GM19099 (cell line): ENCODE measurements around the gene MAN1B1.

Source experiments
- POLR2A ChIP-seq: IDR thresholded peaks from 3 replicates; pipeline ENCODE4 v1.6.1; 2011; ENCODE audit warnings: low read depth; ENCODE audit not compliant: insufficient read length; ENCODE audit errors: extremely low read depth

MAN1B1 gene

DNA sequence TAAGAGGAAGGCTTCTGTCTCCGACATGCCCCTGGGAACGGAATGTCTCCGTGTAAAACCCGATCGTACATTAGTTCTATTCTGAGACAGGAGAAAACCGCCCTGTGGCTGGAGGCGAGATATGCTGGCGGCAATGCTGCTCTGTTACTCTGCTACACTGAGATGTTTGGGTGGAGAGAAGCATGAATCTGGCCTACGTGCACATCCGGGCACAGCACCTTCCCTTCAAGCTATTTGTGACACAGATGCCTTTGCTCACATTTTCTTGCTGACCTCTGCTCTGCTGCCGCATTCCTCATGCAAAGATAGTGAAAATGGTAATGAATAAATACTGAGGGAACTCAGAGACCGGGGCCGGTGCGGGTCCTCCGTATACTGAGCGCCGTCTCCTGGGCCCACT is 29.9 kb downstream of the MAN1B1 start:
- no peak for TF ChIP-seq POLR2A

DNA sequence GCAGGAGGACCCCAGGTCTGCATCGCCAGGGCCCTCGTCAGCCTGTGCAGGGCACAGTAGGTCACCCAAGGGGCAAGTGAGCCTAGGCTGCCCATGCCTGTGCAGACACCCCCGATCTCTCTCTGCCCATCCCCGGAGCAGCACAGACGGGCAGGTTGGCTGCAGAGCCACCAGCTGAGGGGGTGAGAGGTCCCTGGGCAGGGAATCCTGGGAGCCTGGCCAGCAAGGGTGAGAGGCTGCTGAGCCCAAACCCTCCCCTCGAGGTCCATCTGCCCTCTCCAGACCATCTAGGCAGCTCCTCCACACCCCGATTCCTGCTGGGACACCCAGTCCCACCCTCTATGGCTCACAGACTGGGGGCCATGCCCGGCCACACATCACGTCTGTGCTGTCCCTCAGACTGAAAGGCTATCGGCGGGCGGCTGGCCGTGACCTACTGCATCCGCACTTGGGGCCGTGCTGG is 30.5 kb downstream of the MAN1B1 start:
- TF ChIP-seq POLR2A: no peak

DNA sequence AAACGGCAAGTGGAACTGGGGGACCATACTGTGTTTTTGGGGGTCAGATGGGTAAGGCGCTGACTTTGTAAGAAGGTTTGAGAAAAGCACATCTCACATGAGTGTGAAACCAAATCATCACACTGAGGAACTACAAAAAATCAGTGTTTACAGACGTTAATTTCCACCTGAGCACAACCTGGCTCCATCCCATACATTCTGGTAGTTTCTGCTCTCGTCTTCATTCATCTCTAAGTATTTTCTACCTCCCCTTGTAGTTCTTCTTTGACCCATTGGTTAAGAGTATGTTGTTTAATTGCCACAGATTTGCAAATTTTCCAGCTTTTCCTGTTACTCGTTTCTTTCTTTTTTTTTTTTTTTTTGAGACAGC is 36.7 kb downstream of the MAN1B1 start:
- TF ChIP-seq POLR2A: no peak

DNA sequence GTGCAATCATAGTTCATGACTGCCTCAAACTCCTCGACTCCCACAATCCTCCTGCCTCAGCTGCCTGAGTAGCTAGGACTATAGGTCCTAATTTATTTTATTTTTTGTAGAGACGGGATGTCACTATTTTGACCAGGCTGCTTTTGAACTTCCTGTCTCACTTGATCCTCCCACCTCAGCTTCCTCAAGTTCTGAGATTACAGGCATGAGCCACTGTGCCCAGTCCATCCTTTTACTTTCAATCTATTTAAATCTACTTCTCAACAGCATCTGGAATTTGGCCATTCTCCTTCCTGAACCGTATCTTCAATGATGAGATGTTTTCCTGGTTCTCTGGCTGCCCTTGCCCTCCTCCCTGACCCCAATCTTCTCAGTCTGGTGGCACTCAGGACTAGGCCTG is 40.0 kb downstream of the MAN1B1 start:
- TF ChIP-seq POLR2A: no peak

DNA sequence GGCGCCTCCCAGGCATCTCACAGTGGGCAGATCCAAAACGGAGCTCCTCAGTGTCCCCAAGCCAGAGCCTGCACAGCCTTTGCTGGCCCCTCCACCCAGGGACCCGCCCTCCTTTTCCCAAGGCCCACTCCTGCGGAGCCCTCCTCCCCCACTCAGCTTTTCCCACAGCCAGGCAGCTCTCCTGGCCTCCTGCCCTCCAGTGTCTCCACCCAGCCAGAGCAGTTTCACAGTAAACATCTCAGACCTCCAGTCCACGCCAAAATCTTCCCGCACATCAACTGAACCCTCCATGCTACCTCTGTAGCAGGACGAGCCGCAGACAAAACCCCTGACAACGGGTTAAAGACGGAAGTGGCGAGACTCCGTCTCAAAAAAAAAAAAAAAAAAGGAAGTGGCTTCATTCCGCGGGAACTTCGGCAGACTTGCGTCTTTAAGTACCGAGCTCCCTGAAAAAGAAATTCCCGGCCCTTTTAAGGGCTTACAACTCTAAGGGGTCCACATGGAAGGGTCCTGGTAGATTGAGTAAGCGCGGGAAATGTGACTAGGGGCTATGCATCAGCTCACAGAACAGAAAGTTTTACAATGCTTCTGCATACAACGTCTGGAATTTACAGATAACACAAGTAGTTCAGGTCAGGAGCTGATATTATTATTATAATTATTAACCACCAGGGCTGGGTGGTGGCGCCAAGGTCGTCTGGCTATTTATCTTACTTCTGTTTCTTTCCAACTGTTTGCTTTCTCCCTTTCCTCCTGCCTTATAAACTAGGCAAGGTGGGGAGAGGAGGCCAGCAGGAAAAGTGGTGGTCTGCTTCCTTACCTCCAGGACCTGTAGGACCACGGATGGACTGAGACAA is 40.7 kb downstream of the MAN1B1 start:
- TF ChIP-seq POLR2A: peak; percentile 19

DNA sequence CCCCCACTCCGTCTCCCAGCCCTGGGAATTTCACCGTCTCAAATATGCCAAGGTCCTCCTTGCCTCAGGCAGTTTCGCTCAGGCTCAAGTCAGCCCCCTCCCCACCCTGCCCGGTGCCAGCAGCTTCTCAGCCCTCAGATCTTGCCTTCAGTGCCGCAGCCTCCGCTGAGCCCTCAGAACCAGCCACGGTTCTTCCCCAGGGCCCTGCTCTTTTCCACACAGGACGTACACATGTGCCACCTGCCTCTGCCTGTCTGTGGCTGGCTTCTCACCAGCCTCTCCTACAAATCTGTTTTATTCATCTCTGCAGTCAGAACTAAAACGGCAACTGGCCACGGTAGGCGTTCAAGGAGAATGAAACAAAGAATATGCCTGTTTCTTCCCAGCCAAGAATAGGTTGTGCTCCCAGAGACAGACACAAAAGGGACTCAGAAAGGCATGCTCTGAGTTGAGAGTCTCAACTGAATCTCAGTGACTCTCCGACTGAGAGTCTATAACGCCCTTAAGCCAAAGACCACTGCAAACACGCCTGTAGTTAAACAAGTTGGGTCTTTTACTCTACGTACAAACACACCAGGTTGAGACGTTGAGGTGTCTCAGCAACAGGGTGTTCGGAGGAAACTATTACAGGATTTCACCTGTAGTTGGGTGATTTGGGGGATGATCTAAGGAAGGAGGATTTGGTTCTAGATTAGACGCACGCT is 41.5 kb downstream of the MAN1B1 start:
- no peak for TF ChIP-seq POLR2A

DNA sequence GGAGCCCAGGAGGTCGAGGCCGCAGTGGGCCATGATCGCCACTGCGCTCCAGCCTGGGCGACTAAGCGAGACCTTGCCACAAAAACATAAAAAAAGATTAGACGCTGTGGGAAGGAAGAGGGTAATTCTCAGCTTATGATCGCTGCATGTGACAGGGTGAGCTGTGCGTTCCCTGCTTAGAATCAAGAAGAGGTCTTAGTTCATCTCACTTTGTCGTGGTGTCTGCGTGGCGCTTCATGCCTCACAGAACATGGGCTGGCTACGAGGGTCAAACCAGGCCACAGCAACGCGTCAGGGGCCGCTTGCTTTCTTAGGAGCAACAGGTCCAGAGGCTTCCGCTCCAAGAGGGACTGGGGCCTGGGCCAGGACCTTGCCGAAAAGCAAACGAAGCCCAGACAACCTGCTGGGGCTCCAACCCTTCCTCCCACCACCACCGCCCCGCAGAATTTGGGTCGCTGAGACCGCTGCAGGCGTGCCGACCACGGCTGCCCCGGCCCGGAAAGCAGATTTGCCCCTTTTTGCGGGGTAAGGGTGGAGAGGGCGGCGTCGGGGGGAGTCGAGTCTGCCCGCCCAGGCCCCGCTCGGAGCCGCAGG is 42.2 kb downstream of the MAN1B1 start:
- TF ChIP-seq POLR2A: no peak

DNA sequence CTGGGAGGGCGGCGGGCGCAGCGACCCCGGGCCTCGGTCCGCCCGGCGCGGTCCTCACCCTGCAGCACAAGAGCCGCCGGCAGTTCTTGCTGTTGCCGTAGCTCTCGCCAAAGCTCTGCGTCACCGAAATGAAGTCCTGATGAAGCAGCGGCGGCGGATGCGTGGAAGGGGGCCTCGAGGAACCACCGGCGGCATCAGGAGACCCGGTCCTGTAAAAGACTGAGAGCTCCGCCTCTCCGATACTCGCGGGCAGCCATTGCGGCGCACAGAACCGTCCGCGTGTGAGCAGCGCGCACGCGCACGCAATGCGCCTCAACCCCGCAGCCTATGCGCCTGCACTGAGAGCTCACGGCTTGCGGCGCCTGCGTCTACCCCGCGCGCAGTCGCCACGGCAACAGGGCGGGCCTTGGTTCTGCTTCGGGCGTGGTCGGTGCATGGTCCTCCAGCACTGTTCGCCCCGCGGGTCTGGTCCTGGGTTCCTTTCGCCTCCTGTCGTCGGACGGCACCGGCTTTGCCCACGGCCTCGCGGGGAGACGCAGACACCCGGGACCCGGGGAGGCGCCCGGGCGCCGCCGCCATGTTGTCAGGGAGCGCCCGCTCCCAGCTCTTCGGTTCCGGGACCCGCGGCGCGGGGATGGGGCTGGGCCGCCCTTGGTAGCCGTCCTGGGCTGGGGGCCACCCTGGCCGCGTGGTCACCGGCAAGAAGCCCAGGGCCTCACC is 42.8 kb downstream of the MAN1B1 start:
- TF ChIP-seq POLR2A: peak; percentile 89

DNA sequence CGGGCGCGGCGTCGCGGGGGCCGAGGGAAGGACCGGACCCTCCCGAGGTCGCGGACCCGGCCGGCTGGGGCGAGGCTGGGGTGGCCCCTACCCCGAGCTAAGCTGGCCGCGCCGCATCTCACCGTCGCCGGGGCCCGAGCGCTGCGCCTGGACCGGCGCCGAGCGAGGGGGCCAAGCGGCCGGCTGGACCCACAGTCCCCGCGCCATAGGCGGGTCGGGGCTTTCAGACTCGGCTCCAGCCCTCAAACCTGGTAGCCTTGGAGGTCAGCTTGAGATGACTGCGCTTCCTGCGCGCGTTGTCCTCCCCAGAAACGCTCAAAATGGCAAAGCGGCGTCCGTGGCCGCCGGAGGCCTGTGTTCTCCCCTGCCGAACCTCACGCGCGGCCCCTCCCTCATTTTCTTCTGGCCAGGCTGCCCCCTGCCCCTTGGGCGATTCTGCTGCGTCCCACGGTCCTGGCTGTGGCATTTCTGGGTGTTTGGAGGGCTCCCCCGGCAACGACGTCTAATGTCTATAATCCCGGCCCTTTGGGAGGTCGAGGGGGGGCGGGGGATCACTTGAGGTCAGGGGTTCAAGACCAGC is 43.5 kb downstream of the MAN1B1 start:
- no peak for TF ChIP-seq POLR2A

DNA sequence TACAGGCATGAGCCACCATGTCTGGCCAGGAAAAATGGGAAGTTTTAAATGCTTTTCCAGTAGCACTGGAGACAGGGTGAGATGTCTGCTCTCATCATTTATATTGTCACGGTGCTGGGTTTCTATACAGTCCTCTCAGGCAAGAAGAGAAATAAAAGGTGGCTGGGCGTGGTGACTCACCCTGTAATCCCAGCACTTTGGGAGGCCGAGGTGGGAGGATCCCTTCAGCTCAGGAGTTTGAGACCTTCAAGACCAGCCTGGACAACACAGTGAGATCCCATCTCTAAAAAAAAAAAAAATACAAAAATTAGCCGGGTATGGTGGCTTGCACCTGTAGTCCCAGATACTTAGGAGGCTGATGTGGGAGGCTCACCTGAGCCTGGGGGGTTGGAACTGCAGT is 47.4 kb downstream of the MAN1B1 start:
- TF ChIP-seq POLR2A: no peak

DNA sequence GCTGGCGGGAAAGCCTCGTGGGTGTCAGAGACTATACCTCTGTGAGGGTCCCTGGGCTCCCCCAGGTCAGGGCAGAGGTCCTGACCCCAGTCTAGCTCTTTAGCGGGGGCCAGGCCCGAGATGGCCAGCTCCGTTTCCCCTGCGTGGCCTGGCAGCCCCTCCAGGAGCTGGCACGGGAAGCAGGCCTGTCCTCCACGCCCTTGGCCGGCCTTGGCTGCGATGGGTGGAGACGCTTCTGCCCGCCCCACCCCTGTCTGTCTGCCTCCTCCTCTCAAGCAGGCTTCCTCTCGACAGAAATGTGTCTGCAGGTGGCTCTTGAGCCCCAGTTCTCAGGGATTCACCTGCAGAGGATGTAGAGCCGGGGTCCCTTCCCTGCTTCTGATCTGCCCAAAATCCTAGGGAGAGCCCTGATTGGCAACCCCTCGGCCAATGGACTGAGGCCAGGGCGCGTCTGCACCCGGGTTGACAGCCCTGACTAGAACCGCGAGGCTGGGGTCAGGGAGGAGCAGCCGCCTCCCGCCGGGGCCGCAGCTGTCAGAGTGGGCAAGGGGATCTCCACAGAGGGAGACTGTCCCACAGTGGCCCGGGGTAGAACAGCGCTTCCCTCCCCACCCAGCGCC is 49.6 kb downstream of the MAN1B1 start:
- TF ChIP-seq POLR2A: no peak

DNA sequence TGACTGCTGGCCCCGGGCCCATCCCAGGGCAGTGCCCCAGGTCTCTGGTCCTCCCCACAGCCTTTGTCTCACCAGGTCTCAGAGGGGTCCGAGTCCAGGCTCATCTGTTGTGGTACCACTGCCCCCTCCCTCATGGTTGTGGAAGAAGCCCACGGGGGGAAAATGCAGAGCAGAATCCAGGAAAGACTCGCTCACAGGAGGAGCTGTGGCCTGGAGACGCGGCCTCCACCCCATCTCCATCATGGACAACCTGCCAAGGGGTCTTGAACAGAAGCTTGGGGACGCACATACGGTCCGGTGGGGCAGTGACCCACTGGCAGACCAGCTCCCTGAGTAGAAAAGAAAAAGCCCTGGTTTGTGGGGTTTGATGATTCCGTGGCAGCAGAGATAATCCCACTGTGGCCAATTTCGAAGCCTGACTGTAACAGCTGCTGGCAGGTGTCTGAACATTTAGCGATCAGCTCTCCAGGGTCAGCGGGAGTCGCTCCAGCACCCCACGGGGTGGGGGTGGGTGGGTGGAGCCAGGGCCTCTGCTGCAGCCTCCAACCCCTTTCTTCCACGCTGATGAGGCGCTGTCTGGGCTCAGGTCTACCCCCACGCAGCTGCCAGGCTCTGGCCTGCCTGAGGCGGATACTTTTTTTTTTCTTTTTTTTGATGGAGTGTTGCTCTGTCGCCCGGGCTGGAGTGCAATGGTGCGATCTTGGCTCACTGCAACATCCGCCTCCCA is 50.3 kb downstream of the MAN1B1 start:
- TF ChIP-seq POLR2A: no peak

DNA sequence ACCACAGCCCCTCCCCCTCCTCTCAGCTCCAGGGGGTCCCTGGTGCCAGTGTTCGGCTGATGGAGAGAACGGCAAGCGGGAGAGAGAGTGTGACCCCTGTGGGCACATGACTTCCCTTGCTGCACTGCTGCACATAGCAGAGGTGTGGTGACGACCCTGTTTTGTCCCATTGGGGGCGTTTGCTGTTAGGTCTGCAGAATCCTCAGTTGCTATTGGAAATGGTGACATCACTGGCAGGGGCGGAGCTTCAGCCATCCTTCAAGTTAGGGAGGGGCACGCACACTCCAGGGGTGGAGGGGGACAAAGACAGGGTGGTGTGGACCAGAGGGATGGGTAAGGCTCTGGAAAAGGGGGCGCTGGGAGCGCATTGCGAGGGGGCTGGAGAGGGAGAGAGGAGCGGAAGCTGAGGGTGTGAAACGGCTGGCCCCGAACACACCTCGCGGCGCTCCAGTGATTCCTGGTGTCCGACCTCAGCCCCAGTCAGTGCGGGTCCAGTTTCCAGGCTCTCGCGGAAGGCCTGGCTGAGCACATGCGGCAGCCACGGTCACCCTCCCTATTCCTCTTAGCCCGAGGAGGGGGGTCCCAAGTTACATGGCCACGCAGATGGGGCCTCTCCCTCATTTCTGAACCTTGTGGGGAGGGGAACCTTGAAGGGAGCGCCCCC is 51.4 kb downstream of the MAN1B1 start:
- TF ChIP-seq POLR2A: no peak

DNA sequence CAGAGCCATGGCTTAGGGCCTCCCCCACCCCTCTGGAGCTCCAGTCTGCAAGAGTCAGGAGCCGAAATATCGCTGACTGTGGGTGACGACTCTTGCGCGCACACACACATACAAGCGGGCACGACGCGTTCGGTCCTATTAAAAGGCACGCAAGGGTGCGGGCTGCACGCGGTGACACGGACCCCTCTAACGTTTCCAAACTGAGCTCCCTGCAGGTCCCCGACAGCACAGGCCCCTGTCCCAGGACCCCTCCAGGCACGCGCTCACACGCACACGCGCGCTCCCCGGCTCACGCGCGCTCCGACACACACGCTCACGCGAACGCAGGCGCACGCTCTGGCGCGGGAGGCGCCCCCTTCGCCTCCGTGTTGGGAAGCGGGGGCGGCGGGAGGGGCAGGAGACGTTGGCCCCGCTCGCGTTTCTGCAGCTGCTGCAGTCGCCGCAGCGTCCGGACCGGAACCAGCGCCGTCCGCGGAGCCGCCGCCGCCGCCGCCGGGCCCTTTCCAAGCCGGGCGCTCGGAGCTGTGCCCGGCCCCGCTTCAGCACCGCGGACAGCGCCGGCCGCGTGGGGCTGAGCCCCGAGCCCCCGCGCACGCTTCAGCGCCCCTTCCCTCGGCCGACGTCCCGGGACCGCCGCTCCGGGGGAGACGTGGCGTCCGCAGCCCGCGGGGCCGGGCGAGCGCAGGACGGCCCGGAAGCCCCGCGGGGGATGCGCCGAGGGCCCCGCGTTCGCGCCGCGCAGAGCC is 52.1 kb downstream of the MAN1B1 start, which contains the start of gene GRIN1:
Gene GRIN1 (plus strand): TSS at position 433 of the 746 bp plus-strand sequence. CDS start 333 bp downstream, outside the sequence.
- no peak for TF ChIP-seq POLR2A
